ENCODE results near the gene ARID1B.

The ARID1B gene

DNA sequence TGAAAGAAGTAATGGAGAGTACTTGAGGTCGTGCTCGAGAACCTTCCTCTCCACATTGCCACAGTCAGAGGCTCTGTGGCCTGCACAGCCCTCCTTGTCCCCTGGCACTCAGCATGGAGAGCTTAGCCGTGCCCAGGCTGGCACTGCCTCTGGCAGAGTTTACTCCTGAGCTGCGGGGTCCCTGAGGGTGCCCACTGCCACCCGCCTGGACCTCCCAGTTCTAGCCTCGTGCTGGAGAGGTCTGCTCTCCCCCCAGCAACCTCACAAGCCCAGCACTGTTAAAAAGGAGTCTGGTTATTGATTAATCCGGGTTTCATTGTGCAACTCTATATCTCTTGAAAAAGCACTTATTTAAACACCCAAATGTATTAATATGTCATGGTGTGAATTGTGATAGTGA, 319.3 kb downstream of the ARID1B start:
- Histone ChIP-seq H3K27ac (ENCODE audit: low read length) (no peak overlapping the region), H3K9ac (ENCODE audit: low read length) (no peak overlapping the region), H3K4me2 (ENCODE audit: low read depth, low read length) (no peak overlapping the region), H3K79me2 (ENCODE audit: low read length) (no peaks in the 10 kb centered on the region), H3K9me3 (replicated peaks; ENCODE audit: insufficient read depth, low read length) (no peaks in the 10 kb centered on the region), H2AFZ (ENCODE audit: low read length) (no peak overlapping the region), H3K9me2 (replicated peaks; ENCODE audit: insufficient read depth, low read length) (no peaks in the 10 kb centered on the region), H3K27me3 (replicated peaks; ENCODE audit: insufficient read depth, low read length) (no peaks in the 10 kb centered on the region), H3F3A (ENCODE audit: insufficient read depth, low read length) (no peaks in the 10 kb centered on the region), H3K36me3 (replicated peaks; ENCODE audit: insufficient read depth, low read length) (no peaks in the 10 kb centered on the region), H4K20me1 (ENCODE audit: insufficient read depth, low read length) (no peaks in the 10 kb centered on the region), H3K4me3 (ENCODE audit: low read length) (no peak overlapping the region), H3K4me1 (ENCODE audit: low read length) (no peaks in the 10 kb centered on the region)
- DNase-seq, result no peak
- TF ChIP-seq, protein P1, sequence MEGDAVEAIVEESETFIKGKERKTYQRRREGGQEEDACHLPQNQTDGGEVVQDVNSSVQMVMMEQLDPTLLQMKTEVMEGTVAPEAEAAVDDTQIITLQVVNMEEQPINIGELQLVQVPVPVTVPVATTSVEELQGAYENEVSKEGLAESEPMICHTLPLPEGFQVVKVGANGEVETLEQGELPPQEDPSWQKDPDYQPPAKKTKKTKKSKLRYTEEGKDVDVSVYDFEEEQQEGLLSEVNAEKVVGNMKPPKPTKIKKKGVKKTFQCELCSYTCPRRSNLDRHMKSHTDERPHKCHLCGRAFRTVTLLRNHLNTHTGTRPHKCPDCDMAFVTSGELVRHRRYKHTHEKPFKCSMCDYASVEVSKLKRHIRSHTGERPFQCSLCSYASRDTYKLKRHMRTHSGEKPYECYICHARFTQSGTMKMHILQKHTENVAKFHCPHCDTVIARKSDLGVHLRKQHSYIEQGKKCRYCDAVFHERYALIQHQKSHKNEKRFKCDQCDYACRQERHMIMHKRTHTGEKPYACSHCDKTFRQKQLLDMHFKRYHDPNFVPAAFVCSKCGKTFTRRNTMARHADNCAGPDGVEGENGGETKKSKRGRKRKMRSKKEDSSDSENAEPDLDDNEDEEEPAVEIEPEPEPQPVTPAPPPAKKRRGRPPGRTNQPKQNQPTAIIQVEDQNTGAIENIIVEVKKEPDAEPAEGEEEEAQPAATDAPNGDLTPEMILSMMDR (IDR thresholded peaks at IDR 0.05; ENCODE audit: low read length), result no peak
- no peak for TF ChIP-seq EZH2phosphoT487 (IDR thresholded peaks at IDR 0.05; ENCODE audit: low read length)
- no peak for TF ChIP-seq EZH2 (optimal IDR thresholded peaks at IDR 0.05; ENCODE audit: low read depth, low read length)

DNA sequence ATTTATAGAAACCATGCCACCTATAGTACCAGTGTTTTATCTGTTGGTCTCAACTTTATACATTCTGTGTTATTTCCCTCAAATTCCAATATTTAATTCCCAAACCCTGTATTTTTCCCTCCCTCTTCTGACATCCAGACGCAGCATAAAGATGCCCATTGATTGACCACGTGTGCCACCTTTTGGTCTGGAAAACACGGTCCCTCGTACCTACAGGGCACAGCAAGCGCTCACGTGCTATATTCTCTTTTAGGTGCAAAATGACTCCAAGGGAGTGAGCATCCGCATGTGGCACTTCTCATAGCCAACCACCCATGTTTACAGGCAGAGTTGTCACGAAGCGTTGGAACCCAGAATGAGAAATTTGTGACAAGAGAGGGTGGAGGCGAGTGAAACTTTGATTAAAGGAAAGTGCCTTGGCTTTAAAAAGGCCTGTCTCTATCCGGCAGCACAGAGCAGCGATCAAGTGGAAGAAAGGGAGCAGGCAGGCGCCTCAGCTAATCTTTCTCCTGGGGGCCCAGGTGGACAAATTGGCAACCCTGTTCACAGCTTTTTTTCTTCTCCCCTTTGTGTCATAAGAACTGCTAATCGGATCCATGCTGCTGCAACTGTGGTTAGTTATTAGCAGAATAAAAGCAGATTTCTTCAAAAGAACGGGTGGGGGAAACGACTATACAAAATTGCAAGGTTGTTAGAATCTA, 320.2 kb downstream of the ARID1B start:
- H3K4me3 ChIP-seq (ENCODE audit: low read length), result no peak overlapping the region
- H3K27me3 ChIP-seq (replicated peaks; ENCODE audit: insufficient read depth, low read length), result no peaks in the 10 kb centered on the region
- H3K27ac ChIP-seq (ENCODE audit: low read length), result no peak overlapping the region
- no peaks in the 10 kb centered on the region for H3K9me2 ChIP-seq (replicated peaks; ENCODE audit: insufficient read depth, low read length)
- H3K4me1 ChIP-seq (ENCODE audit: low read length), result no peaks in the 10 kb centered on the region
- H3K79me2 ChIP-seq (ENCODE audit: low read length), result no peaks in the 10 kb centered on the region
- H2AFZ ChIP-seq (ENCODE audit: low read length), result no peak overlapping the region
- TF ChIP-seq EZH2phosphoT487 (IDR thresholded peaks at IDR 0.05; ENCODE audit: low read length) (no peak), EZH2 (optimal IDR thresholded peaks at IDR 0.05; ENCODE audit: low read depth, low read length) (no peak)
- TF ChIP-seq, protein P1 (IDR thresholded peaks at IDR 0.05; ENCODE audit: low read length), result no peak
- H3K9ac ChIP-seq (ENCODE audit: low read length), result no peak overlapping the region
- no peak for DNase-seq
- no peaks in the 10 kb centered on the region for H4K20me1 ChIP-seq (ENCODE audit: insufficient read depth, low read length)
- no peak overlapping the region for H3K4me2 ChIP-seq (ENCODE audit: low read depth, low read length)
- no peaks in the 10 kb centered on the region for H3K9me3 ChIP-seq (replicated peaks; ENCODE audit: insufficient read depth, low read length)
- H3K36me3 ChIP-seq (replicated peaks; ENCODE audit: insufficient read depth, low read length), result no peaks in the 10 kb centered on the region
- H3F3A ChIP-seq (ENCODE audit: insufficient read depth, low read length), result no peaks in the 10 kb centered on the region

DNA sequence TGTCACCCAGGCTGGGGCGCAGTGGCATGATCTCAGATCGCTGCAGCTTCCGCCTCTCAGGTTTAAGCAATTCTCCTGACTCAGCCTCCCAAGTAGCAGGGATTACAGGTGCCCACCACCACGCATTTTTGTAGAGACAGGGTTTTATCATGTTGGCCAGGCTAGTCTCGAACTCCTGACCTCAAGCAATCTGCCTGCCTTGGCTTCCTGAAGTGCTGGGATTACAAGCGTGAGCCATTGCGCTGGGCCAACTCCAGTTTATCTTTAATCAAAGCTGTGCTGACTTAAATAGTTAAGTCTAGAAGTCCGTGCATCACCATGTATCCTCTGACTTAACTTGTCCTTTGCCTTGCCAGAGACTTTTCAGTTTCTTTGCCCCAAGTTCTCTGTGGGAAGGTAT, 321.8 kb downstream of the ARID1B start:
- Histone ChIP-seq H3K9me2 (replicated peaks; ENCODE audit: insufficient read depth, low read length) (no peaks in the 10 kb centered on the region), H3K9ac (ENCODE audit: low read length) (no peak overlapping the region), H4K20me1 (ENCODE audit: insufficient read depth, low read length) (no peaks in the 10 kb centered on the region), H3K27me3 (replicated peaks; ENCODE audit: insufficient read depth, low read length) (no peaks in the 10 kb centered on the region), H3K4me3 (ENCODE audit: low read length) (no peak overlapping the region), H3K9me3 (replicated peaks; ENCODE audit: insufficient read depth, low read length) (no peaks in the 10 kb centered on the region), H2AFZ (ENCODE audit: low read length) (no peak overlapping the region), H3K36me3 (replicated peaks; ENCODE audit: insufficient read depth, low read length) (no peaks in the 10 kb centered on the region), H3F3A (ENCODE audit: insufficient read depth, low read length) (no peaks in the 10 kb centered on the region), H3K79me2 (ENCODE audit: low read length) (no peaks in the 10 kb centered on the region), H3K4me1 (ENCODE audit: low read length) (no peaks in the 10 kb centered on the region), H3K4me2 (ENCODE audit: low read depth, low read length) (no peak overlapping the region), H3K27ac (ENCODE audit: low read length) (no peak overlapping the region)
- TF ChIP-seq EZH2 (optimal IDR thresholded peaks at IDR 0.05; ENCODE audit: low read depth, low read length) (no peak), EZH2phosphoT487 (IDR thresholded peaks at IDR 0.05; ENCODE audit: low read length) (no peak)
- TF ChIP-seq, protein P1 (IDR thresholded peaks at IDR 0.05; ENCODE audit: low read length), result no peak
- DNase-seq, result no peak

Data from MM.1S (cell line).